Glomerular visceral epithelial cell (primary cell): Measurements from ENCODE around the gene SLC33A1.
"Not testable (repeated sequence)": the region's sequence is repeated elsewhere in the genome, so short reads cannot be mapped to it uniquely, and the experiment has no call there.

Experiments
- DNase-seq: peaks from one replicate; pipeline ENCODE4 v3.0.0-alpha.2; 2016; ENCODE audit errors: extremely low spot score

SLC33A1 gene

GRCh38 chr3:155854141-155854940 is at the start of gene SLC33A1:
TSS of gene SLC33A1 (minus strand) at chr3:155854427. CDS start at chr3:155853997, 430 bp downstream.
- peak; percentile 99 for DNase-seq

- DNase-seq, result no peak
These were observed 41.2 kb upstream of the SLC33A1 start for GRCh38 chr3:155895379-155895900.

- DNase-seq, result no peak
These were observed 37.1 kb upstream of the SLC33A1 start for GRCh38 chr3:155891321-155891720.

DNA sequence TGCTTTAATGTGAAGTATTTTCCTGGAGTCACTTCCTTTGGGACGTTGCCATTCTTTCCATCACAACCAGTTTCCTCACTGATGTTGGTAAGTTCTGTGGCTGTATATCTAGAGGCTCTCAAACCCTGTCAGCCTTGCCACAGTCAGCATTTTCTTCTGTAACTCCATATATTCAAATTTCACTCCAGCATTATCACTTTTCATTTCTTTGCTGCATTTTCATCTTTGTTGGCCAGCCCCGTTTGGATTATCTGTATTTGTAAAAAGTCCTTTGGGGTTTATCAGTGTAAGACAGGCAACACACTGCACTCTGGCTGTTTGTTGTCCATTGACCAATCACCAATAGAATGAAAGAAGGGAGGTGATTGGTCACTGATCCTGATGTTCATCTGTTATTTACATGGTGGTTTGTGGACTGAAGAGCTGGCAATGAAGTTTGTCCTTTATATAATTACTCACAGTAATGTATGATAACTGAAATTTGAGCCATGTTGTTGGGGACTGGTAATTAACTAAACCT is 36.5 kb upstream of the SLC33A1 start:
- DNase-seq, result no peak

DNA sequence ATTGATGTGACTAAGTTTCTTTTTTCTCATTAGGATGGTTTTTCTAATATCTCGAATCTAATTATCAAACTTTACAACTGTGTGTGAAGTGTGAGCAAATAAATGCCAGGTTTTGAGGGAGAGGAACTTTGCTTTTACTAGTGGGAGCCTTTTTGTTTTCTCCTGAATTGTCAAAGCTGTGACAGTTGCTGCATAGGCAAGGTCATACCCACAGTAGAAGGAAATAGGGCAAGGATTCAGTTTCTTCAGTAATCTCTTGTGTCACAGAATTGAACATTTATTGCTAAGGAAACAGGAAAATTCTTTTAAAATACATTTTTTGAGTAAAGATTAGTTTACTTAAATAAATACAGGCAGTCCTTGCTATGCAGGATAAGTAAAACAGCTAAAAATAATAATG is 35.7 kb upstream of the SLC33A1 start:
- DNase-seq, result no peak

DNA sequence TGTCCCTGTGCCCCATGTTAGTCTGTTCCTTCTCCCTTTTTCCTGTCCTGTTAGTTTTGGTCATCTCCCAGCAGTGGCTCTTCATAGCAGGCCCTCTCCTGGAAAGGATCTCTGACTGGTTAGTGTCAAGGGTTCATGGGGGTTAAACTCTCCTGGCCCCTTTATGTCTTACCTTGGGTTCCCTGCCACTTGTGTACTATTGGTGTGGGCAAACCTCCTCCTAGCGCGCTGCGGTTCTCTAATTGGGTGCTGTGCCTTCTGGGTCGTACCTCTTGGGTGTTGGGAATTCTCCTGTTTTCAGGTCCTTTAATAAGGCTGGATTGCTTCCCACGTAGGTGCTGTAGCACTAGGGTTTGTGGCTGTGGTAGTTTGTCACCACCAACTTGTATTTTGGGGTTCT is 35.0 kb upstream of the SLC33A1 start:
- no peak for DNase-seq

- DNase-seq, result no peak
These were observed 32.7 kb upstream of the SLC33A1 start for GRCh38 chr3:155886915-155887314.

GRCh38 chr3:155886348-155886747 is 32.1 kb upstream of the SLC33A1 start:
- DNase-seq, result not testable (repeated sequence)

GRCh38 chr3:155885292-155885691 is 31.1 kb upstream of the SLC33A1 start:
- no peak for DNase-seq

- DNase-seq, result no peak
These were observed 30.1 kb upstream of the SLC33A1 start for GRCh38 chr3:155884292-155884691.

DNA sequence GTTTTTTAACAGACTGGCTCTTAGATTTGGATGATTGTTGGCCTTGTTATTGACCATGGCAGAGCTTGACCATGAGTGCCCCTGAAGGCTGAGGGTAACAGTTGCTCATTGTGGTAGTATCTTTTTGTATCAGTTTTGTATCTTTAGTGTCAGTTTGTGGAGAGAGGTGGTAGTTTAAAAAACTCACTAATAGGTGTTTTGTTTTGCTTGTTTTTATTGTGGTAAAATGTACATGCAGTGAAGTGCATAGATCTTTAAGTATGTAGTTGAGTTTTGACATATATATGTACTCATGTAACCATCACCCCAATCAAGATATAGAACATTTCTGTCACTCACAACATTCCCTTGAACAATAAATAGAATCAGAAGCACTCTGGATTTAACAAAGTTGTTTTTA is 26.1 kb upstream of the SLC33A1 start:
- DNase-seq, result no peak

DNA sequence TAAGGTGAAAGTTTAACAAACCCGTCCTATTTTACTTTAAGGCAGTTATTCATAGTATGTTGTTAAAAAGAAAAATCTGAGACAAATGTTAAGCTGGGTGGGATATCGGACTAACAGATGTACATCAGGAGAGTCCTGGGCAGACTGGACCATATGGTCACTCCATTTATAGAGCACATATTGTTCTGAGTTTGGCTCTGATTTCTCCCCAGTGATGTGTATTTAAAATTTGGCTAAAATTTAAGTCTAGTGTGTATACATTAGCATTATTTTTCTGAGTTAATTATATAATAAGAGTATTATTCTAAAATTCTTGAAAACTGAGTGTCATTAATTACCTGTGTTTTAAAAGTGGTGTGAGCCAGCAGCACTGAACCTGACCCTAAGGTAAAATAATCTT is 22.3 kb upstream of the SLC33A1 start:
- DNase-seq, result no peak

GRCh38 chr3:155876037-155876436 is 21.8 kb upstream of the SLC33A1 start:
- DNase-seq, result no peak

DNA sequence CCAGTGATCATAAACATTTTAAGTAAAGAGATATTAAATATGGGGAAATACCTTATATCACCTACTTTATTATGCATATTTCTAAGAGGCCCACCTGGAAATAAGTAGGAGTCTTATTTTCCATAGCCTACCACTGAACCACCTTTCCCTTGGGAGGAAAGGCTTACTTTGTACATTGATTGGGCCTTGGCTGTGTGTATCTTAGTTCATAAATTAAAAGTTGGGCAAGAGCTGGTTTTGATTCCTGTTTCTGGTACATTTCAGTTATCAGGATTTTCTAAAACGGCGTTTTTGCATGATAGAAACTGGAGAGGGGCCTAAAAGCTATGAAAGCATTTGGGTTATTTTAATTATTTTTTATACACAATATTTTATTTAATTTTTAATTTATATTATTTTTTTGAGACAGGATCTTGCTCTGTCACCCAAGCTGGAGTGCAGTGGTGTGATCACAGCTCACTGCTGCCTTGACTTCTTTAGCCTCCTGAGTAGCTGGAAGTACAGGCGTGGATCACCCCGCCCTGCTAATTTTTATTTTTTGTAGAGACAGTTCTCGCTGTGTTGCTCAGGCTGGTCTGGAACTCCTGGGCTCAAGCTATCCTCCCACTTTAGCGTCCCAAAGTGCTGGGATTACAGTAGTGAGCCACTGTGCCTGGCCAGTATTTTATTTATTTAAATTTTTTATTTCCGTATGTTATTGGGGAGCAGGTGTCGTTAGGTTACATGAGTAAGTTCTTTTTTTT is 18.8 kb upstream of the SLC33A1 start:
- no peak for DNase-seq

DNA sequence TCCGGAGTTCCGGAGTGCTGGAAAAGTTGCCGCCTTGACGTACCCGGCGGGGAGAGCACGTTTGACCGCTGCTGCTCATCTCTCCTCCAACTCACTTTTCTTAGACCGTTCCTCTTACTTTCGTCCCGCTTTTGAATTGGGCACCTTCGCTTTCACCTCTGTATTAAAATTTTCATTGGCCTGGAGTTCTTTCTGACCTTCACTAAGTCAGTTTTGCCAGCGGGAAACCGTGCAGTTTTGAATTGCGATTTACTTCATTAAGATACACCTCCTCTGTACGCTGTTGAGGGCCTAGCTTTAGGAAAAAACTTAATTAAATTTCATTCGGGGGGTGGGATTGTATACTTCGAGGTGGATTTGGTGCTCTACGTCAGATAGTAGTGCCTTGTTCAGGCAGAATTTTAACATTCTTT is 17.5 kb upstream of the SLC33A1 start:
- no peak for DNase-seq

GRCh38 chr3:155870945-155871745 is 16.9 kb upstream of the SLC33A1 start:
- DNase-seq, result peak; percentile 49

DNA sequence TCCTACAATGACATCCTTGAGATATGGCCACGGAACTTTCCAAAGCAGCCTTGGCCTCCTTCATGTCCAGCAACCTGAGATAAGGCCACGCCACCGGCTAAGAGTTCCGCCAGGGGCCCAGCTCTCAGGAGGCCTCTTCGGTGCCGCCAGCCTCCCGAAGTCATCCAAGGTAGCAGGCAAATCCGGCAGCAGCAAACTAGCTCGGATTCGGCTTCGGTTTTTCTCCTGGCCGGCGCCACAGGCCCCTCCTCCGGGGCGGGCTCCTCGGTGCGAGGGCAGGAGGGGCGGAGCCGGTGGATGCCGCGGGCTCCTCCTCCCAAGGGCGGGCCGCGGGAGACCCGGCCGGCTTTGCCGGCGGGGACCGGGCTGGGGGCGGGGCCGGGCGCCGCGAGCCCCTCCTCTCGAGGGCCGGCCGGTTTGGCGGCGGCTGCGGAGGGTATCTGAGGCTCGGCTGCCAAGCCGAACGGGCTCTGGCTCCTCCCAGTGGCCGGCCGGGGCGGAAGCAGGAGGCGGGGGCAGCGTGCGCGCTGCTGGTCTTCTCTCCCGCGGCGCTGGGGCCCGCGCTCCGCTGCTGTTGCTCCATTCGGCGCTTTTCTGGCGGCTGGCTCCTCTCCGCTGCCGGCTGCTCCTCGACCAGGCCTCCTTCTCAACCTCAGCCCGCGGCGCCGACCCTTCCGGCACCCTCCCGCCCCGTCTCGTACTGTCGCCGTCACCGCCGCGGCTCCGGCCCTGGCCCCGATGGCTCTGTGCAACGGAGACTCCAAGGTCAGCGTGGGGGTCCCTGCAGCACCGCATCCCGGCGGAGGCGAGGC is 16.1 kb upstream of the SLC33A1 start, which contains the start of gene GMPS:
Gene GMPS, plus strand, starts transcription at position 518 of the 812 bp plus-strand sequence. Its CDS starts 221 bp downstream, at position 739.
- peak; percentile 97 for DNase-seq

GRCh38 chr3:155869691-155870090 is 15.5 kb upstream of the SLC33A1 start:
- DNase-seq, result no peak

GRCh38 chr3:155863072-155863784 is 9.0 kb upstream of the SLC33A1 start:
- DNase-seq, result no peak
